Naive thymus-derived CD8-positive, alpha-beta T cell (primary cell): ENCODE data around the gene TMEM44. TPM values are rescaled to one million over a fixed set of nuclear protein-coding genes. Genes with fewer than 3 reads are reported as not detected.
"Not testable (repeated sequence)": the region's sequence is repeated elsewhere in the genome, so short reads cannot be mapped to it uniquely, and the experiment has no call there.

Source experiments
- ATAC-seq, 2 donors: fragments of 150-1000 bp; cut with Tn5 transposase in 1 of 2; sonication (Bioruptor Pico), chemical (Tn5 transposase) in 1 of 2; 1 replicate in 1 of 2; 2 replicates in 1 of 2; pipeline ENCODE4 v1.10.0; 2021; ENCODE audit warnings: mild to moderate bottlenecking in 2 of 2, moderate library complexity in 2 of 2
- POLR2A ChIA-PET: fragments of 350-600 bp; sonication (Branson Sonifier 250); formaldehyde crosslinking; loops from one replicate; lab custom pipeline; 2021; ENCODE audit warnings: antibody characterized with exemption; lab: Charles Lee
- DNase-seq, 10 donors: peaks; one replicate each; pipeline versions ENCODE4 v3.0.0 to v3.0.0-alpha.2; 2020 to 2022
- H3K27ac Mint-ChIP-seq, 10 donors: one replicate each; pipeline ENCODE4 v1.8.0; 2020 to 2022; ENCODE audit warnings: mild to moderate bottlenecking in 10 of 10, mixed read lengths in 10 of 10, moderate library complexity in 4 of 10, inconsistent platforms in 1 of 10
- H3K27me3 Mint-ChIP-seq, 5 donors: one replicate each; pipeline ENCODE4 v1.8.0; 2021 to 2022; ENCODE audit warnings: mixed read lengths in 5 of 5
- H3K36me3 Mint-ChIP-seq, 3 donors: one replicate each; pipeline ENCODE4 v1.8.0; 2020 to 2022; ENCODE audit warnings: mixed read lengths in 3 of 3, mild to moderate bottlenecking in 2 of 3, inconsistent platforms in 1 of 3
- H3K4me1 Mint-ChIP-seq, 4 donors: one replicate each; pipeline ENCODE4 v1.8.0; 2021 to 2022; ENCODE audit warnings: mixed read lengths in 4 of 4
- H3K4me3 Mint-ChIP-seq, 10 donors: one replicate each; pipeline ENCODE4 v1.8.0; 2020 to 2022; ENCODE audit warnings: mild to moderate bottlenecking in 10 of 10, mixed read lengths in 10 of 10, moderate library complexity in 6 of 10, inconsistent platforms in 1 of 10
- H3K9me3 Mint-ChIP-seq, 9 donors: one replicate each; pipeline ENCODE4 v1.8.0; 2020 to 2022; ENCODE audit warnings: mixed read lengths in 9 of 9, mild to moderate bottlenecking in 3 of 9, inconsistent platforms in 1 of 9, moderate library complexity in 1 of 9
- polyA plus RNA-seq, 3 donors: library from polyadenylated mRNA; unstranded; fragments of 300-500 nt; fragmentation: Illumina TruSeq; gene quantifications; one replicate each; pipeline ENCODE4 v1.2.3, GENCODE V29; 2021
- total RNA-seq, 8 experiments: library from RNA in 2 of 8; stranded (reverse) in 2 of 8; gene quantifications; one replicate each; pipeline ENCODE4 v1.2.3 and lab custom pipeline; 2021 to 2026

TMEM44 gene
- total and polyA plus RNA-seq, 5 experiments from 2014 or later: 0.14 to 4.6 (median 2.0) TPM

GRCh38 chr3:194555175-194556062 is 77.8 kb downstream of the TMEM44 start:
- ATAC-seq (no peak), DNase-seq (no peak)
- peaks cover 4 to 9% (median 5%) of the 10 kb centered on the region in 4 donors for H3K4me1 Mint-ChIP-seq
- POLR2A ChIA-PET: interaction anchor here (0.5 to 0.6 kb wide), 2 partner anchors 14 to 24 kb away, joined by 3 to 4 read pairs; no protein-coding TSS in a partner anchor
- no peaks in the 10 kb centered on the region for H3K9me3 Mint-ChIP-seq
- peak overlapping the region in 1 of 10 donors; percentile 15 for H3K4me3 Mint-ChIP-seq
- H3K27me3 Mint-ChIP-seq: peaks cover 0 to 1% (median 0%) of the 10 kb centered on the region in 5 donors
- H3K36me3 Mint-ChIP-seq: no peaks in the 10 kb centered on the region
- H3K27ac Mint-ChIP-seq: peak overlapping the region in 2 of 10 donors; percentile 39 to 71

- ATAC-seq (no peak), DNase-seq (no peak)
- H3K4me3 Mint-ChIP-seq: no peak overlapping the region
- H3K36me3 Mint-ChIP-seq: no peaks in the 10 kb centered on the region
- POLR2A ChIA-PET: interaction anchor here (0.6 kb wide), 1 partner anchor 25 kb away, joined by 3 read pairs; no protein-coding TSS in a partner anchor
- no peaks in the 10 kb centered on the region for H3K9me3 Mint-ChIP-seq
- H3K4me1 Mint-ChIP-seq: peaks cover 4 to 9% (median 5%) of the 10 kb centered on the region in 4 donors
- peaks cover 0 to 2% (median 0%) of the 10 kb centered on the region in 5 donors for H3K27me3 Mint-ChIP-seq
- H3K27ac Mint-ChIP-seq: no peak overlapping the region
Observed at GRCh38 chr3:194554473-194555123, 78.6 kb downstream of the TMEM44 start.

GRCh38 chr3:194552327-194552949 is 80.8 kb downstream of the TMEM44 start:
- H3K4me3 Mint-ChIP-seq: no peak overlapping the region
- no peak overlapping the region for H3K27ac Mint-ChIP-seq
- ATAC-seq: no peak
- H3K27me3 Mint-ChIP-seq: peaks cover 0 to 2% (median 0%) of the 10 kb centered on the region in 5 donors
- DNase-seq: no peak
- H3K36me3 Mint-ChIP-seq: peaks cover 0 to 2% (median under 1%) of the 10 kb centered on the region in 3 donors
- peaks cover 0 to 3% (median 0%) of the 10 kb centered on the region in 9 donors for H3K9me3 Mint-ChIP-seq
- POLR2A ChIA-PET: no interaction called here
- H3K4me1 Mint-ChIP-seq: peaks cover 5 to 9% (median 7%) of the 10 kb centered on the region in 4 donors

GRCh38 chr3:194549853-194550252 is 83.4 kb downstream of the TMEM44 start:
- H3K27me3 Mint-ChIP-seq: peaks cover 0 to 2% (median 0%) of the 10 kb centered on the region in 5 donors
- no peak overlapping the region for H3K4me3 Mint-ChIP-seq
- no peak for ATAC-seq
- no peak overlapping the region for H3K27ac Mint-ChIP-seq
- no peak for DNase-seq
- H3K9me3 Mint-ChIP-seq: peaks cover 0 to 8% (median 4%) of the 10 kb centered on the region in 9 donors
- peaks cover 0 to 6% (median 0%) of the 10 kb centered on the region in 4 donors for H3K4me1 Mint-ChIP-seq
- POLR2A ChIA-PET: no interaction called here
- peaks cover 0 to 12% (median 8%) of the 10 kb centered on the region in 3 donors for H3K36me3 Mint-ChIP-seq

- DNase-seq (no peak), ATAC-seq (no peak)
- POLR2A ChIA-PET: interaction anchor here (0.6 kb wide), 1 partner anchor 37 kb away, joined by 3 read pairs; no protein-coding TSS in a partner anchor
- H3K27me3 Mint-ChIP-seq: peaks cover 0 to 2% (median 0%) of the 10 kb centered on the region in 5 donors
- H3K27ac Mint-ChIP-seq: peak overlapping the region in 3 of 10 donors; percentile 3 to 34 (median 13)
- peaks cover 0 to 12% (median 8%) of the 10 kb centered on the region in 3 donors for H3K36me3 Mint-ChIP-seq
- peaks cover 0 to 7% (median 0%) of the 10 kb centered on the region in 4 donors for H3K4me1 Mint-ChIP-seq
- peaks cover 0 to 8% (median 4%) of the 10 kb centered on the region in 9 donors for H3K9me3 Mint-ChIP-seq
- peak overlapping the region in 1 of 10 donors; percentile 49 for H3K4me3 Mint-ChIP-seq
Observed at GRCh38 chr3:194548346-194549321, 84.6 kb downstream of the TMEM44 start.

GRCh38 chr3:194547042-194547441 is 86.2 kb downstream of the TMEM44 start:
- H3K4me1 Mint-ChIP-seq: peaks cover 0 to 6% (median 0%) of the 10 kb centered on the region in 4 donors
- H3K9me3 Mint-ChIP-seq: peaks cover 0 to 8% (median 4%) of the 10 kb centered on the region in 9 donors
- no peak overlapping the region for H3K27ac Mint-ChIP-seq
- peaks cover 0 to 12% (median 8%) of the 10 kb centered on the region in 3 donors for H3K36me3 Mint-ChIP-seq
- ATAC-seq: no peak
- POLR2A ChIA-PET: no interaction called here
- no peak overlapping the region for H3K4me3 Mint-ChIP-seq
- no peak for DNase-seq
- peaks cover 0 to 2% (median 0%) of the 10 kb centered on the region in 5 donors for H3K27me3 Mint-ChIP-seq

GRCh38 chr3:194545538-194545937 is 87.7 kb downstream of the TMEM44 start:
- H3K4me3 Mint-ChIP-seq, DNase-seq, H3K4me1 Mint-ChIP-seq, ATAC-seq, H3K9me3 Mint-ChIP-seq, H3K27ac Mint-ChIP-seq, H3K27me3 Mint-ChIP-seq, POLR2A ChIA-PET: not testable (repeated sequence)
- H3K36me3 Mint-ChIP-seq: peaks cover 0 to 12% (median 8%) of the 10 kb centered on the region in 3 donors

GRCh38 chr3:194543550-194543949 is 89.7 kb downstream of the TMEM44 start:
- ATAC-seq: no peak
- Mint-ChIP-seq H3K4me1 (peaks cover 7 to 10% (median 8%) of the 10 kb centered on the region in 4 donors), H3K36me3 (peaks cover 0 to 12% (median 8%) of the 10 kb centered on the region in 3 donors), H3K4me3 (no peak overlapping the region), H3K27me3 (no peaks in the 10 kb centered on the region), H3K9me3 (peaks cover 0 to 8% (median 4%) of the 10 kb centered on the region in 9 donors), H3K27ac (no peak overlapping the region)
- no peak for DNase-seq
- POLR2A ChIA-PET: no interaction called here

GRCh38 chr3:194541483-194541882 is 91.7 kb downstream of the TMEM44 start:
- no peaks in the 10 kb centered on the region for H3K27me3 Mint-ChIP-seq
- peak overlapping the region in 4 of 10 donors; percentile 12 to 86 (median 60) for H3K27ac Mint-ChIP-seq
- DNase-seq: no peak
- no peak for ATAC-seq
- H3K36me3 Mint-ChIP-seq: peaks cover 0 to 3% (median 0%) of the 10 kb centered on the region in 3 donors
- POLR2A ChIA-PET: interaction anchor here (0.6 to 0.7 kb wide), 2 partner anchors 14 to 311 kb away, joined by 3 to 4 read pairs; no protein-coding TSS in a partner anchor
- H3K4me3 Mint-ChIP-seq: no peak overlapping the region
- peaks cover 0 to 2% (median 0%) of the 10 kb centered on the region in 9 donors for H3K9me3 Mint-ChIP-seq
- H3K4me1 Mint-ChIP-seq: peaks cover 9 to 17% (median 15%) of the 10 kb centered on the region in 4 donors

- peak in 4 of 10 donors; percentile 8 to 24 (median 20) for DNase-seq
- Mint-ChIP-seq H3K36me3 (no peaks in the 10 kb centered on the region), H3K4me3 (peak overlapping the region; percentile 15 to 76 (median 58)), H3K4me1 (peaks cover 9 to 17% (median 15%) of the 10 kb centered on the region in 4 donors), H3K9me3 (peaks cover 0 to 6% (median 0%) of the 10 kb centered on the region in 9 donors), H3K27me3 (no peaks in the 10 kb centered on the region), H3K27ac (peak overlapping the region in 9 of 10 donors; percentile 70 to 96 (median 88))
- peak; percentile 40 to 44 for ATAC-seq
- POLR2A ChIA-PET: interaction anchor here (0.6 to 1.4 kb wide), 2 partner anchors 13 to 43 kb away, joined by 3 to 5 read pairs; no protein-coding TSS in a partner anchor
Observed at GRCh38 chr3:194540274-194540905, 92.8 kb downstream of the TMEM44 start.
